Naive B cell (primary cell): Measurements from ENCODE around the gene SMIM33. TPM values are rescaled to one million over a fixed set of nuclear protein-coding genes. Genes with fewer than 3 reads are reported as not detected.
"Not testable (repeated sequence)": the region's sequence is repeated elsewhere in the genome, so short reads cannot be mapped to it uniquely, and the experiment has no call there.

Experiments
- ATAC-seq, 2 donors: fragments of 150-1000 bp; cut with Tn5 transposase; 2 replicates each; pipeline ENCODE4 v1.10.0; 2021; ENCODE audit warnings: low read depth in 2 of 2, mild to moderate bottlenecking in 2 of 2, moderate library complexity in 2 of 2
- DNase-seq: peaks from one replicate; pipeline ENCODE4 v3.0.0; 2022
- H3K27ac Mint-ChIP-seq, 6 donors: one replicate each; pipeline ENCODE4 v1.8.0; 2020 to 2022; ENCODE audit warnings: mild to moderate bottlenecking in 6 of 6, mixed read lengths in 6 of 6, moderate library complexity in 5 of 6, inconsistent platforms in 2 of 6
- H3K27me3 Mint-ChIP-seq, 3 donors: one replicate each; pipeline ENCODE4 v1.8.0; 2021 to 2022; ENCODE audit warnings: mixed read lengths in 3 of 3, mild to moderate bottlenecking in 1 of 3
- H3K36me3 Mint-ChIP-seq, 2 donors: one replicate each; pipeline ENCODE4 v1.8.0; 2020 to 2022; ENCODE audit warnings: mixed read lengths in 2 of 2, inconsistent platforms in 1 of 2, mild to moderate bottlenecking in 1 of 2
- H3K4me1 Mint-ChIP-seq, 3 donors: one replicate each; pipeline ENCODE4 v1.8.0; 2020 to 2022; ENCODE audit warnings: mixed read lengths in 3 of 3, inconsistent platforms in 1 of 3, mild to moderate bottlenecking in 1 of 3, moderate library complexity in 1 of 3
- H3K4me3 Mint-ChIP-seq, 8 donors: one replicate each; pipeline ENCODE4 v1.8.0; 2020 to 2022; ENCODE audit warnings: mild to moderate bottlenecking in 8 of 8, mixed read lengths in 8 of 8, moderate library complexity in 8 of 8, inconsistent platforms in 2 of 8
- H3K9me3 Mint-ChIP-seq, 7 donors: one replicate each; pipeline ENCODE4 v1.8.0; 2020 to 2022; ENCODE audit warnings: mixed read lengths in 7 of 7, mild to moderate bottlenecking in 5 of 7, inconsistent platforms in 2 of 7, moderate library complexity in 1 of 7
- polyA plus RNA-seq, 6 donors: library from polyadenylated mRNA; unstranded; fragments of 300-500 nt; fragmentation: Illumina TruSeq; gene quantifications; one replicate each; pipeline ENCODE4 v1.2.3, GENCODE V29; 2021; ENCODE audit warnings: low read depth in 6 of 6

The SMIM33 gene
- polyA plus RNA-seq: not detected

DNA sequence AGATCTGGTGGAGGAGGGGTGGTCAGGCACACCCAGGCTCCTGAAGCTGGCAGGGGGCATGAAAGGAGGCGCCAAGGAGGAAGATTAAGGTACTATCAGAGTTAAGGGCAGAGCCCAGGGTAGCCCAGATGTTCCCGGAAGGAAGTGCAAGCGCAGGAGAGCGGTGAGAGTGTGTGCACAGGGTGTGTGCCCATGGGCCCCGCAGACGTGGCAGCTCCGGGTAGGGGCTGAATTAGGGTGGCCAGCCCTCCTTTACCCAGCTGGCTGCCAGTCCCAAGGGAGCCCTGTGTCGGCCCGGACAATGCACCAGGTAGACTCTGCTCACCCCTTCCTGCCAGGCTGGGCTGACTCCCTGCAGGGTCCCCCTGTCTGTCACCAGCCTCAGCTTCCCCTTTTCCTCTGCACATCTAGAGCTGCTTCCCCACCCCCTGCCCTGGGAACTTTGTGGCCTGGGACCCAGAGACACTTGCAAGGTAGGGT, at the start of gene SMIM33:
SMIM33 (plus strand) TSS at position 184 of the 480 bp plus-strand sequence; CDS start at position 302, 118 bp downstream.
- Mint-ChIP-seq H3K36me3 (no peaks in the 10 kb centered on the region), H3K9me3 (no peaks in the 10 kb centered on the region), H3K4me3 (peak within 1 kb of the TSS in 7 of 8 donors; percentile 54 to 86 (median 71)), H3K27ac (peak within 1 kb of the TSS in 3 of 6 donors; percentile 6 to 31 (median 15)), H3K4me1 (peaks cover 15 to 24% (median 19%) of the 10 kb centered on the region in 3 donors), H3K27me3 (peaks cover 17 to 49% (median 45%) of the 10 kb centered on the region in 3 donors)
- DNase-seq (peak; percentile 8), ATAC-seq (peak; percentile 68 to 77)

DNA sequence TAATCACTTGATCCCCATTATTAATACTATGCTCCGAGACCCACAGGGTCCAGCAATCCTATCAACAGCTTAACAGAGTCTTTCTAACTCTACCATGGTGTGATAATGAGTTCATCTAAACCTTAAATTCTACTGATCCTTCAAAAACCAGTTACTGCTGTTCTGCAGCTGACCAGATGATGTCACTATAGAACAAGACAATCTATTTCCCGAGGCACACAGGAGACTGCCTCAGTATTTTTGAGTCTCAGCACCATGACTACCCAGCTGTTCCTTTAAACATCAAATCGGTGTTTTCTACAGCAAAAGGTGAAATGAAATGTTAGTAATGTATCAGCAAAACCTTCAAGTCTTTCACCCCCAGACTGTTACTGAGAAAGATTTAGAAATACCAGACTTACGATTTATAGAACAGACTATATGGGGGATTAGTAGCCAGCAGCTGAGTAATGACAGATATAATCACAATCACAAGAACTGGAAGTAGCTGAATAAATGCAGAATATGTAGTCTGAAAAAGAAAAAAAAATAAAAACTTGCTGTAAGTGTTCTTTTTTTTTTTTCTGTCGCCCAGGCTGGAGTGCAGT, 48.4 kb upstream of the SMIM33 start:
- Mint-ChIP-seq H3K36me3 (peaks cover 5 to 23% of the 10 kb centered on the region in 2 donors), H3K4me3 (no peak overlapping the region), H3K4me1 (peaks cover 3 to 5% (median 5%) of the 10 kb centered on the region in 3 donors), H3K27me3 (no peaks in the 10 kb centered on the region), H3K9me3 (no peaks in the 10 kb centered on the region), H3K27ac (peak overlapping the region in 3 of 6 donors; percentile 26 to 54 (median 31))
- ATAC-seq: peak; percentile 86 to 97
- DNase-seq: peak; percentile 61

DNA sequence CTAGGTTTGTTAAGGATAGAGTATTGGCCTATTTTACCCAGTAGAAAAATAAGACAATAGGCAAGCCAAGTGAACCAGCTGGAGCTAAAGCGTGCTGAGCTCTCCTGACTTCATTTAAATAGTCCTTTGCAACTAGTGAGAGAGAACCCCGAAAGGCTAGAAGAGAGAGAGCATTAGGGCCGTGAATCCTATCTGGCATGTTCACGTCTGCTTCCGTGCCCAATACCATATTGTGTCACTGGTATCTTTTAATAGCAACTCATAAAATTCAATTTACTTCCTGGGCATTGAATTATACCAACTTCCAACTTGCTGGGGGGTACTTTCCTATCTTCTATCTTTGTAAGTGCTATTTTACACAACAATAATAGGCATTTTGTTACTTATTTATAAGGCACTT, 45.3 kb upstream of the SMIM33 start:
- ATAC-seq: no peak
- peaks cover 3 to 5% (median 5%) of the 10 kb centered on the region in 3 donors for H3K4me1 Mint-ChIP-seq
- no peaks in the 10 kb centered on the region for H3K27me3 Mint-ChIP-seq
- no peak overlapping the region for H3K4me3 Mint-ChIP-seq
- peaks cover 7 to 14% of the 10 kb centered on the region in 2 donors for H3K36me3 Mint-ChIP-seq
- no peak overlapping the region for H3K27ac Mint-ChIP-seq
- DNase-seq: no peak
- no peaks in the 10 kb centered on the region for H3K9me3 Mint-ChIP-seq

DNA sequence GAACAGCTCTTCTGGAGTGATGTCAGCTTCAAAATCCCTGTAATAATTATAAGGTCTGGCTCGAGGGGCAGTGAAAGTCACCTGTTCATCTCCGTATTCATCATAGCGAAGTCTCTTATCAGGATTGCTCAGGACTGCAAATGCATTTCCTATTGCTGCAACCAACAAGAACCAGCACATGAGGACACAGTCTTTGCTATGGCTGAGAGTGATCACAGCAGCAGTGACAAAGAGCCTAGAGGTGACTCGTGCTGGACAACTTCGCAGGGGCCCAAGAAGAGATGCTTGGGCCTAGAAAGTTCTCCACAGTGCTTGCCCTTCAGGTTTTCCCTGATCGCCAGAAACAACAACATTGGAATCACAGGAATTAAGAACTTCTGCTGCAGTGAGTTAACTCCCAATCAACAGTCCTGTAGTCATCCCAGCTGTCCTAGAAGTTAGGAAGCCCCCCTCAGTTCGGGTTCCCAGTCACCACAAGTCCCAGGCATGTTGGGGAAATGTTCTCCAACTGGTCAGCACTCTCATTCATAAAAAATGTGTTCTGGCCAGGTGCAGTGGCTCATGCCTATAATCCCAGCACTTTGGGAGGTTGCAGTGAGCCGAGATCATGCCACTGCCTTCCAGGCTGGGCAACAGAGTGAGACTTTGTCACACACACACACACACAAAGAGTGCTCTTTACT, 44.5 kb upstream of the SMIM33 start:
- no peak overlapping the region for H3K4me3 Mint-ChIP-seq
- H3K4me1 Mint-ChIP-seq: peaks cover 3 to 5% (median 5%) of the 10 kb centered on the region in 3 donors
- no peaks in the 10 kb centered on the region for H3K27me3 Mint-ChIP-seq
- H3K36me3 Mint-ChIP-seq: peaks cover 7 to 14% of the 10 kb centered on the region in 2 donors
- no peak for DNase-seq
- peak overlapping the region in 1 of 6 donors; percentile 26 for H3K27ac Mint-ChIP-seq
- no peak for ATAC-seq
- H3K9me3 Mint-ChIP-seq: no peaks in the 10 kb centered on the region

DNA sequence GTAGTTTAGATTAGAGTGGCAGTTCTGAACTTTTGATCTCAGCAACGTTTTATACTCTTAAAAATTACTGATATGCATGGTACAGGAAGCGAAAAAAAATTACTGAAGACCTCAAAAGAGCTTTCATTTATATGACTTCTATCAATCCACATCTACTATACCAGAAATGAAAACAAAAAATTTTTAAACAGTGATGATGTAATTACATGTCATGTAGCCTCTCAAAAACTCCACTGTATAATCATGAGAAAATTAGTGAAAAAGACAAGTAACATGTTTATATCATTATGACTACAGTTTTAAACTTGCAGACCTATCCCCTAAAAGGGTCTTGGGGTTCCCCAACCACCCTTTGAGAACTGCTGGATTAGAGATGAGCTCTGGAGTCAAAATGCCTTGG, 40.8 kb upstream of the SMIM33 start:
- peaks cover 7 to 14% of the 10 kb centered on the region in 2 donors for H3K36me3 Mint-ChIP-seq
- no peak overlapping the region for H3K27ac Mint-ChIP-seq
- ATAC-seq: no peak
- no peaks in the 10 kb centered on the region for H3K9me3 Mint-ChIP-seq
- no peaks in the 10 kb centered on the region for H3K4me1 Mint-ChIP-seq
- no peak for DNase-seq
- no peak overlapping the region for H3K4me3 Mint-ChIP-seq
- no peaks in the 10 kb centered on the region for H3K27me3 Mint-ChIP-seq

DNA sequence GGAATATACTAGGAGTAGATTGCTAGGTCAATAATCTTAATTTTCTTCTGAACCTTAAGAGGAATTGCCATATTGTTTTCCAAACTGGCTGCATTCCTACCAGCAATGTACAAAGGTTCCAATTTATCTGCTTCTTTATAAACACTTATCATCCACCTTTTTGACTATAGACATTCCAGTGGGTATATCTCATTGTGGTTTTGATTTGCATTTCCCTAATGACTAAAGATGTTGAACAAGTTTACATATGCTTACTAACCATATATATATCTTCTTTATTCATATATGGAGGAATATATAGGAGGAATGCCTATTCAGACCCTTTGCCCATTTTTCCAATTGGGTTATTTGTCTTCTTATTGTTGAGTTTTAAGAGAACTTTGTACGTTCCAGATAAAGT, 39.1 kb upstream of the SMIM33 start:
- Mint-ChIP-seq H3K36me3 (peaks cover 7 to 14% of the 10 kb centered on the region in 2 donors), H3K27me3 (no peaks in the 10 kb centered on the region), H3K4me3 (no peak overlapping the region), H3K27ac (no peak overlapping the region), H3K4me1 (no peaks in the 10 kb centered on the region), H3K9me3 (no peaks in the 10 kb centered on the region)
- DNase-seq (no peak), ATAC-seq (no peak)

DNA sequence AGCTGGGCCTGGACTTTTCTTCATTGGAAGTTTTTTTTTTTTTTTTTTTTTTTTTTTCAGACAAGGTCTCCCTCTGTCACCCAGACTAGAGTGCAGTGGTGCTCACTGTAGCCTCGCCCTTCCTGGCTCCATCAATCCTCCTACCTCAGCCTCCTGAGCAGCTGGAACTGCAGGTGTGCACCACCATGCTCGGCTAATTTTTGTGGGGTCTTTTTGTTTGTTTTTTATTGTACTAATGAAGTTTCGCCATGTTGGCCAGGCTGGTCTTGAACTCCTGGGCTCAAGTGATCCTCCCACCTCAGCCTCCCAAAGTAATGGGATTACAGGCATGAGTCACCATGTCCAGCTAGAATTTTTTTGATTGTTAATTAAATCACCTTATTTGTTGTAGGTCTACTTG, 35.1 kb upstream of the SMIM33 start:
- Mint-ChIP-seq H3K36me3 (no peaks in the 10 kb centered on the region), H3K27me3 (no peaks in the 10 kb centered on the region), H3K9me3 (no peaks in the 10 kb centered on the region), H3K4me1 (peaks cover 13 to 22% (median 14%) of the 10 kb centered on the region in 3 donors), H3K27ac (no peak overlapping the region), H3K4me3 (no peak overlapping the region)
- no peak for DNase-seq
- ATAC-seq: no peak

DNA sequence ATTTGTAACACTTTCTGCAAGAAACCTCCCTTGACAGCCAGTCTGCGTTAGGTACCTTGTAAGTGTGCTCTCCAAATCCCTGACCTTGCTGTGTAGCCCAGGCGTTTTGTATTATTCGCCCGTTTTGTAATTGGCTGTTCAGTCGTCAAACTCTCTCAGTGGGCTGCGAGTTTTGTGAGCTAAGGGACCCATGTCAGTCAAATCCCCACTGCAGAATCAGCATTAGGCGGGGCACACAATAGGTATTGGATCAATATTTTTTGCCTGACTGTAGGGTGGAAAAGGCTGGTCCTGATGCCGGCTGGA, 32.1 kb upstream of the SMIM33 start:
- no peaks in the 10 kb centered on the region for H3K9me3 Mint-ChIP-seq
- peak overlapping the region; percentile 90 to 100 (median 99) for H3K4me3 Mint-ChIP-seq
- no peak for DNase-seq
- no peak for ATAC-seq
- no peaks in the 10 kb centered on the region for H3K27me3 Mint-ChIP-seq
- H3K36me3 Mint-ChIP-seq: no peaks in the 10 kb centered on the region
- H3K4me1 Mint-ChIP-seq: peaks cover 13 to 22% (median 14%) of the 10 kb centered on the region in 3 donors
- peak overlapping the region in 4 of 6 donors; percentile 5 to 100 (median 100) for H3K27ac Mint-ChIP-seq

DNA sequence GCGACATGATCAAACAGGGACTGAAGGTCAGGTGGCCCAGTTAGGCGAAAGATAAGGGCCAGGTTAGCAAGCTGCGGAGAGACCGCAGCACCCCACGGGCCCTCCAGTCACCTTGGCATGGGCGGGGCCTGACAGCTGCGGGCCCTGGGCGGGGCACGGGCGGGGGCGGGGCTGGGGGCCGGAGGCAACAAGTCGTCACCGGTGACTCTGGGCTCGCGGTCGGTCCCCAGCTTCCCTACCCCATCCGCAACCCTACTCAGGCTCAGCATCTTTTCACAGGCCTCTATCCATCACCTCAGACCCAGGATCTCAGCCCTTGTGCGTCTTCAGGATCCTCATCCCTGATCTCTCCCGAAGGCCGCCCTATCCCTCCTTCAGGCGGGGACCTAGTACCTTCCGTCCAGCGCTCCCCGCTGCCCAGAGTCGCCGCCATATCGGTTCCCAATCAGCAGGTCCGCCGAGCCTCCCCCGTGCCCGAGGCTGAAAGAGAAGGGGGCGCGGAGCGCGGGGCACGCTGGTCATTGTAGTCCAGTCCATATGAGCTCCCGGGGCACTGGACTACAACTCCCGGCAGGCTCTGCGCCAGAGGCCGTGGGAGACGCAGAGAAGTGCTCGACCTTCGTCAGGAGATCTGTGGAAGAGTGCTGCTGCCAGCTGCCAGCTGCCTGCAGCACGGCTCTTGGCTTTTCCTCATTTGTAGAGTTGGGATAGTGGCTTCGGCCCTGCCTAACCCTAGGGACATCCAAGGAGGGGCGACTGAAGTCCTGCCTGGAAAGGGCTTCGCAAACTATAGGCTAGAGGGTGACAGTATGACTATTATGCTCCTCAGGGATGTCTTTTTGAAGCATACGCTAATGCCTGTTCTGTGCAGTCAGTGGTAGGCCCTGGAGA, 31.5 kb upstream of the SMIM33 start, which contains the start of gene DNAJC18:
DNAJC18 (minus strand) TSS at position 513 of the 891 bp plus-strand sequence; CDS start at position 433, 80 bp downstream.
- H3K4me3 Mint-ChIP-seq: peak within 1 kb of the TSS; percentile 90 to 100 (median 99)
- H3K36me3 Mint-ChIP-seq: no peaks in the 10 kb centered on the region
- ATAC-seq: peak; percentile 90 to 91

DNA sequence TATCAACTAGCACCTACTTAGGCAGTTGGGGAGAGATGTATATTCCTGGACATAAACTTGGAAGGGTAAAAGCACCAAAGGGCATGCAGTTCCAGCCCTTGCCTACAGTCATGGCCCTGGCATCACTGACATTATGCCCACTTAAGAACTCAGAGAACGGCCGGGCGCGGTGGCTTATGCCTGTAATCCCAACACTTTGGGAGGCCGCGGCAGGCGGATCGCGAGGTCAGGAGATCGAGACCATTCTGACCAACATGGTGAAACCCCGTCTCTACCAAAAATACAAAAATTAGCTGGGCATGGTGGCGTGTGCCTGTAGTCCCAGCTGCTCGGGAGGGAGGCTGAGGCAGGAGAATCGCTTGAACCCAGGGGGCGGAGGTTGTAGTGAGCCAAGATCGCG, 30.4 kb upstream of the SMIM33 start:
- not testable (repeated sequence) for H3K9me3 Mint-ChIP-seq, H3K27me3 Mint-ChIP-seq, H3K36me3 Mint-ChIP-seq, ATAC-seq, DNase-seq
- H3K4me3 Mint-ChIP-seq: peak overlapping the region in 2 of 8 donors; percentile 90 to 99
- peaks cover 13 to 22% (median 14%) of the 10 kb centered on the region in 3 donors for H3K4me1 Mint-ChIP-seq
- H3K27ac Mint-ChIP-seq: peak overlapping the region in 2 of 6 donors; percentile 61 to 100

More for the DNA sequence above, 31.5 kb upstream of the SMIM33 start, which contains the start of gene DNAJC18:
- peaks cover 13 to 22% (median 14%) of the 10 kb centered on the region in 3 donors for H3K4me1 Mint-ChIP-seq
- H3K9me3 Mint-ChIP-seq: no peaks in the 10 kb centered on the region
- peak within 1 kb of the TSS; percentile 99 to 100 (median 100) for H3K27ac Mint-ChIP-seq
- peak; percentile 87 for DNase-seq
- H3K27me3 Mint-ChIP-seq: no peaks in the 10 kb centered on the region

DNA sequence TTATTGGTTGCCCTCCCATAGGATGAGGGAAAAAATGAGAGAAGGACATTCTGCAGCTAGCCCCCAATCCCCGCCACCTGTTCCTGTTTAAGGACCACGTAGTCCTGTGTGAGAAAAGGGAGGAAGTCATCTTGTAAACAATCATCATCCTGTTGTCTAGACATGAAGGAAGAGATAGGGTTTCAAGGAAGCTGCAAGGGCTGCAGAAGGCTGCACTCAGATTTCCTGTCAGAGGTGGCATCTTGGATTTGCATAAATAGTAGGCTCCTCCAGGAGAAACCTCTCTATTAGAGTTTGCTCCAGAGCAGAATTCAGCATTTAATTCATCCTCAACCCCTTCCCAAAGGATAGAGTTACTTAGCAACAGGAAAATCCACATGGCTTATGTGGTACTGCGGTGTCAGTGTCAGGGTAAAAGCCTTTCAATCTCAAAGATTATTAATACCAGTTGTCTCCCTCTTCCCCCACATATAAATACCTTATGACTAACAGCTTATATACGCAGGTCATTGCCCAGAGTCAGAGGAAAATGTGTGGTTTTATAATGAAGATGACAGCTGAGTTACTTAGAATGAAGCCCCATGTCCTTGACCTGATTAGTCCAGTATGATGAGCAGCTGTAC, 26.9 kb upstream of the SMIM33 start:
- Mint-ChIP-seq H3K27me3 (no peaks in the 10 kb centered on the region), H3K4me1 (peaks cover 7 to 9% (median 7%) of the 10 kb centered on the region in 3 donors), H3K27ac (no peak overlapping the region), H3K36me3 (no peaks in the 10 kb centered on the region), H3K9me3 (no peaks in the 10 kb centered on the region), H3K4me3 (no peak overlapping the region)
- ATAC-seq (no peak), DNase-seq (no peak)

DNA sequence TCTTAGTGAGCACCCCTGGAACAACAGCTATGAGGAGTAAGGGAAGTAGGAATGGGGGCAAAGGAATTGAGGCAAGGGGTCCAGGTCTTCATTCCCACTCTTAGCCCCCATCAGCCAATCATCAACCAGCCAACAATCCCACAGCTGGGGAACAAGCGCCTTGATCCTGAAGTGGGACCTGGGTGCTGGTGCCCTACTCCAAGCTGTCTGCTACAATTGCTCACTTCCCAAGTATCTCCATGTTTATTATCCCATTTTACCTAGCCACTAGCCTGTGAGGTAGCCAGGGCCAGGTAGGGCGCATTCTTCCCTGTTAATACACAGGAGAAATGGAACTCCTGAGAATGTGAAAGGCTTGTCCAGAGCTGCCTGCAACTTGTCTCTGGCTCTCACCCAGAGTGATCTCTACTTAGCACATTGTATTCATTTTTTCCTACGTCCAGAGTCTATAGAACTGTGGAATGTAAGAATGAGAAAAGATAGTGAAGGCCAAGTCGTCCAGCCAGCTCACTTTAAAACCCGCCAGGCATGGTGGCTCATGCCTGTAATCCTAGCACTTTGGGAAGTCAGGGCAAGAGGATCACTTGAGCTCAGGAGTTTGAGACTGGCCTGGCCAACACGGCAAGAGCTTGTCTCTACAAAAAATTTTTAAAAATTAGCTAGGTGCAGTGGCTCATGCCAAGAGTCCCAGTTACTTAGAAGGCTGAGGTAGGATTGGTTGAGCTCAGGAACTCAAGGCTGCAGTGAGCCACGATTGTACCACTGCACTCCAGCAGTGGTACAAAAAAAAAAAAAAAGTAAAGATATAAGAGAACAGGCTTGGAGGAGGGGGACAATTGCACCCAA, 25.3 kb upstream of the SMIM33 start:
- H3K4me1 Mint-ChIP-seq: no peaks in the 10 kb centered on the region
- H3K36me3 Mint-ChIP-seq: no peaks in the 10 kb centered on the region
- DNase-seq (no peak), ATAC-seq (no peak)
- H3K27ac Mint-ChIP-seq: no peak overlapping the region
- no peaks in the 10 kb centered on the region for H3K27me3 Mint-ChIP-seq
- H3K9me3 Mint-ChIP-seq: no peaks in the 10 kb centered on the region
- H3K4me3 Mint-ChIP-seq: no peak overlapping the region
